HCT116 (cell line): ENCODE results near the gene TNRC6B. TPM values are rescaled to one million over a fixed set of nuclear protein-coding genes. Genes with fewer than 3 reads are reported as not detected.

Source experiments
- ATAC-seq: fragments of 200-7000 bp; cut with Tn5 transposase; 2 replicates; pipeline ENCODE4 v1.9.1; 2020; ENCODE audit warnings: mild to moderate bottlenecking, moderate library complexity
- BruUV-seq: library from RNA; stranded (reverse); fragments of 400-500 nt; replicated peaks from 2 replicates; lab custom pipeline; 2021; lab: Mats Ljungman, UMichigan
- CTCF ChIA-PET: fragments of 300-600 bp; sonication (Branson Sonifier 250); formaldehyde crosslinking; loops from one replicate; lab custom pipeline; 2021; ENCODE audit warnings: antibody characterized with exemption; lab: Charles Lee
- POLR2A ChIA-PET: fragments of 300-600, 350-600 bp; sonication (Branson Sonifier 250); formaldehyde crosslinking; loops from one replicate; lab custom pipeline; 2021; ENCODE audit warnings: antibody characterized with exemption; lab: Charles Lee
- RAD21 ChIA-PET, 2 experiments: fragments of 300-600 bp; sonication (Branson Sonifier 250); formaldehyde crosslinking; loops; one replicate each; lab custom pipeline; 2023; ENCODE audit warnings: low total read pairs in 2 of 2; ENCODE audit not compliant: uncharacterized antibody in 2 of 2, unreplicated experiment in 2 of 2, low non-redundant PET in 1 of 2; lab: Charles Lee
- DNase-seq: peaks from one replicate; pipeline ENCODE4 v3.0.0-alpha.2; 2010; ENCODE audit warnings: low read depth, low spot score
- H2AFZ ChIP-seq: fragments of 200-600 bp; shearing (Covaris generic), sonication (generic); 2 replicates; pipeline ENCODE4 v1.6.1; 2017; ENCODE audit warnings: low read depth, mixed run types, mixed read lengths, antibody characterized with exemption, low read length; ENCODE audit not compliant: poor library complexity, severe bottlenecking
- H3K27ac ChIP-seq: 2 replicates; pipeline ENCODE4 v1.5.1; 2012; ENCODE audit warnings: low read depth, low read length
- H3K27me3 ChIP-seq: fragments of 200-600 bp; sonication (generic); 2 replicates; pipeline ENCODE4 v1.6.1; 2016; ENCODE audit warnings: mixed run types, low read length, mixed read lengths; ENCODE audit not compliant: insufficient read depth
- H3K36me3 ChIP-seq, 2 experiments: fragments of 200-500 bp in 1 of 2; fragments of 200-600 bp in 1 of 2; sonication (Bioruptor generic) in 1 of 2; sonication (generic) in 1 of 2; 2 replicates each; pipeline versions ENCODE4 v1.5.1 to v1.6.1; 2014 to 2016; ENCODE audit warnings: low read length in 2 of 2, inconsistent platforms in 1 of 2, mixed read lengths in 1 of 2, mixed run types in 1 of 2; ENCODE audit not compliant: insufficient read depth in 2 of 2, control insufficient read depth in 1 of 2
- H3K4me1 ChIP-seq, 2 experiments: fragments of 200-600 bp in 1 of 2; sonication (generic) in 1 of 2; 2 replicates each; pipeline versions ENCODE4 v1.5.1 to v1.6.1; 2012 to 2017; ENCODE audit warnings: low read length in 2 of 2, inconsistent platforms in 1 of 2, mild to moderate bottlenecking in 1 of 2, mixed read lengths in 1 of 2, mixed run types in 1 of 2, moderate library complexity in 1 of 2; ENCODE audit not compliant: insufficient read depth in 2 of 2, control insufficient read depth in 1 of 2
- H3K4me2 ChIP-seq: fragments of 200-600 bp; sonication (generic); 2 replicates; pipeline ENCODE4 v1.6.1; 2017; ENCODE audit warnings: mixed run types, low read length, mixed read lengths
- H3K4me3 ChIP-seq, 2 experiments: fragments of 200-600 bp in 1 of 2; sonication (generic) in 1 of 2; replicated peaks in 1 of 2; 2 replicates each; pipeline ENCODE4 v1.5.1; 2011 to 2016; ENCODE audit warnings: low read length in 2 of 2, control low read depth in 1 of 2, low read depth in 1 of 2, mild to moderate bottlenecking in 1 of 2, mixed read lengths in 1 of 2, mixed run types in 1 of 2
- H3K79me2 ChIP-seq: fragments of 200-600 bp; sonication (generic); 2 replicates; pipeline ENCODE4 v1.6.1; 2017; ENCODE audit warnings: mild to moderate bottlenecking, mixed run types, low read length, moderate library complexity, mixed read lengths; ENCODE audit not compliant: insufficient read depth
- H3K9ac ChIP-seq: fragments of 200-600 bp; sonication (generic); 2 replicates; pipeline ENCODE4 v1.6.1; 2016; ENCODE audit warnings: low read length, mixed read lengths
- H3K9me2 ChIP-seq: fragments of 200-600 bp; sonication (generic), shearing (Covaris generic); 2 replicates; pipeline ENCODE4 v1.6.1; 2017; ENCODE audit warnings: mixed run types, mild to moderate bottlenecking, moderate library complexity; ENCODE audit not compliant: insufficient read depth
- H3K9me3 ChIP-seq, 2 experiments: fragments of 200-500 bp in 1 of 2; fragments of 200-600 bp in 1 of 2; sonication (Bioruptor generic) in 1 of 2; sonication (generic) in 1 of 2; 2 replicates each; pipeline ENCODE4 v1.6.1; 2014 to 2017; ENCODE audit warnings: low read length in 2 of 2, mixed read lengths in 2 of 2, inconsistent platforms in 1 of 2, low read depth in 1 of 2, mild to moderate bottlenecking in 1 of 2, mixed run types in 1 of 2, moderate library complexity in 1 of 2; ENCODE audit not compliant: control insufficient read depth in 1 of 2, insufficient read depth in 1 of 2
- H4K20me1 ChIP-seq: fragments of 200-600 bp; sonication (generic), shearing (Covaris generic); 2 replicates; pipeline ENCODE4 v1.6.1; 2017; ENCODE audit warnings: mixed run types, mild to moderate bottlenecking, moderate library complexity; ENCODE audit not compliant: insufficient read depth
- CBX3 ChIP-seq: IDR thresholded peaks from 2 replicates; pipeline ENCODE4 v1.6.1; 2012; ENCODE audit warnings: low read depth
- ELF1 ChIP-seq: IDR thresholded peaks from 2 replicates; pipeline ENCODE4 v1.6.1; 2012; ENCODE audit warnings: low read depth, borderline replicate concordance
- EZH2 ChIP-seq: fragments of 200-600 bp; sonication (generic); IDR thresholded peaks from 2 replicates; pipeline ENCODE4 v1.6.1; 2017; ENCODE audit warnings: antibody characterized with exemption, mixed run types
- EZH2phosphoT487 ChIP-seq: fragments of 200-600 bp; IDR thresholded peaks from 2 replicates; pipeline ENCODE4 v1.6.1; 2018; ENCODE audit warnings: antibody characterized with exemption, borderline replicate concordance
- FOSL1 ChIP-seq: IDR thresholded peaks from 2 replicates; pipeline ENCODE4 v1.6.1; 2012; ENCODE audit warnings: low read depth
- POLR2A ChIP-seq: IDR thresholded peaks from 2 replicates; pipeline ENCODE4 v1.7.0; 2011; ENCODE audit warnings: borderline replicate concordance; ENCODE audit not compliant: insufficient read depth, insufficient read length; ENCODE audit errors: extremely low read depth
- SP1 ChIP-seq: IDR thresholded peaks from 2 replicates; pipeline ENCODE4 v1.6.1; 2012; ENCODE audit warnings: low read depth
- SRF ChIP-seq: IDR thresholded peaks from 2 replicates; pipeline ENCODE4 v1.6.1; 2012; ENCODE audit warnings: low read depth
- ZBTB33 ChIP-seq: IDR thresholded peaks from 2 replicates; pipeline ENCODE4 v1.6.1; 2011; ENCODE audit warnings: mild to moderate bottlenecking, low read length, moderate library complexity; ENCODE audit not compliant: insufficient replicate concordance; ENCODE audit errors: extremely low read depth
- ZFX ChIP-seq: fragments of 450-650 bp; IDR thresholded peaks from 2 replicates; pipeline ENCODE4 v1.6.1; 2017
- intact Hi-C: fragments of 100-400 bp; cut with micrococcal nuclease; formaldehyde crosslinking; loops from 2 replicates; pipeline ENCODE4 v1.10.0; 2022
- total RNA-seq: library from RNA; stranded (reverse); gene quantifications from one replicate; pipeline ENCODE4 v1.2.1, GENCODE V29; 2021; ENCODE audit not compliant: unreplicated experiment
- TF ChIP-seq, protein P1 (sequence below): IDR thresholded peaks from 2 replicates; pipeline ENCODE4 v1.6.1; 2012

The TNRC6B gene
- total RNA-seq, 1 experiment from 2014 or later: 29.8 TPM

DNA sequence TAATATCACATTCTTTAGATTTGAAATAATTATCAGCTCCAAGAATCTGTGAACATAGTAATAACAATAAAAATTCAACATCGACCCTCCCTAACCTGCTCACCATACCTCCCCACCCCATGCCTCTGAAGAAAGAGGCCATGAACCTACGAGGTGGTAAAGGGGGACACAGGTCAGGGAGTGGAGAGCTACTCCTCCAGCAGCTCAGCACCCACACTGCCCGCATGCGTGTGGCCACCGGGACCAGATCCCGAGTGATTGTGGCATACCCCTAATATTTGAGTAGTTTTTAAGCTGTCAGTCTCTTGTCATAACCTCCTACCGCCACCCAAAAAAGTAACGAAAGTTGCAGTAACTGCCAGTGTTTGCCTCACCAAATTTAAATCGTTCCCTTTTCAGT, 151.7 kb downstream of the TNRC6B start:
- intact Hi-C loops: no loop called here
- ChIA-PET CTCF (no interaction called here), POLR2A (no interaction called here)

More for the DNA sequence above, 151.7 kb downstream of the TNRC6B start:
- DNase-seq (no peak), ATAC-seq (no peak)
- RAD21 ChIA-PET: no interaction called here
- H3K4me3 ChIP-seq: no peak overlapping the region
- H3K36me3 ChIP-seq: peaks cover 0 to 4% of the 10 kb centered on the region in 2 experiments; a peak in 1 of 4 replicates
- no TSS peak for BruUV-seq
- H3K4me1 ChIP-seq: no peaks in the 10 kb centered on the region
- H3K4me2 ChIP-seq: no peak overlapping the region
- no peak overlapping the region for H2AFZ ChIP-seq
- H3K27me3 ChIP-seq: no peaks in the 10 kb centered on the region
- H3K9me2 ChIP-seq: no peaks in the 10 kb centered on the region
- TF ChIP-seq ELF1 (no peak), ZBTB33 (no peak), FOSL1 (no peak), SRF (no peak), EZH2phosphoT487 (no peak), POLR2A (no peak), ZFX (no peak), EZH2 (no peak), SP1 (no peak), CBX3 (no peak)
- TF ChIP-seq, protein P1, sequence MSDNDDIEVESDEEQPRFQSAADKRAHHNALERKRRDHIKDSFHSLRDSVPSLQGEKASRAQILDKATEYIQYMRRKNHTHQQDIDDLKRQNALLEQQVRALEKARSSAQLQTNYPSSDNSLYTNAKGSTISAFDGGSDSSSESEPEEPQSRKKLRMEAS: no peak
- no peaks in the 10 kb centered on the region for H4K20me1 ChIP-seq
- no peaks in the 10 kb centered on the region for H3K79me2 ChIP-seq
- no peak overlapping the region for H3K27ac ChIP-seq
- no peak overlapping the region for H3K9ac ChIP-seq
- H3K9me3 ChIP-seq: no peaks in the 10 kb centered on the region
